Naive B cell (primary cell): ENCODE data around the gene MRPL46. TPM values are rescaled to one million over a fixed set of nuclear protein-coding genes. Genes with fewer than 3 reads are reported as not detected.
"Not testable (repeated sequence)": the region's sequence is repeated elsewhere in the genome, so short reads cannot be mapped to it uniquely, and the experiment has no call there.

Experiments used
- ATAC-seq, 2 donors: fragments of 150-1000 bp; cut with Tn5 transposase; 2 replicates each; pipeline ENCODE4 v1.10.0; 2021; ENCODE audit warnings: low read depth in 2 of 2, mild to moderate bottlenecking in 2 of 2, moderate library complexity in 2 of 2
- DNase-seq: peaks from one replicate; pipeline ENCODE4 v3.0.0; 2022
- H3K27ac Mint-ChIP-seq, 6 donors: one replicate each; pipeline ENCODE4 v1.8.0; 2020 to 2022; ENCODE audit warnings: mild to moderate bottlenecking in 6 of 6, mixed read lengths in 6 of 6, moderate library complexity in 5 of 6, inconsistent platforms in 2 of 6
- H3K27me3 Mint-ChIP-seq, 3 donors: one replicate each; pipeline ENCODE4 v1.8.0; 2021 to 2022; ENCODE audit warnings: mixed read lengths in 3 of 3, mild to moderate bottlenecking in 1 of 3
- H3K36me3 Mint-ChIP-seq, 2 donors: one replicate each; pipeline ENCODE4 v1.8.0; 2020 to 2022; ENCODE audit warnings: mixed read lengths in 2 of 2, inconsistent platforms in 1 of 2, mild to moderate bottlenecking in 1 of 2
- H3K4me1 Mint-ChIP-seq, 3 donors: one replicate each; pipeline ENCODE4 v1.8.0; 2020 to 2022; ENCODE audit warnings: mixed read lengths in 3 of 3, inconsistent platforms in 1 of 3, mild to moderate bottlenecking in 1 of 3, moderate library complexity in 1 of 3
- H3K4me3 Mint-ChIP-seq, 8 donors: one replicate each; pipeline ENCODE4 v1.8.0; 2020 to 2022; ENCODE audit warnings: mild to moderate bottlenecking in 8 of 8, mixed read lengths in 8 of 8, moderate library complexity in 8 of 8, inconsistent platforms in 2 of 8
- H3K9me3 Mint-ChIP-seq, 7 donors: one replicate each; pipeline ENCODE4 v1.8.0; 2020 to 2022; ENCODE audit warnings: mixed read lengths in 7 of 7, mild to moderate bottlenecking in 5 of 7, inconsistent platforms in 2 of 7, moderate library complexity in 1 of 7
- polyA plus RNA-seq, 6 donors: library from polyadenylated mRNA; unstranded; fragments of 300-500 nt; fragmentation: Illumina TruSeq; gene quantifications; one replicate each; pipeline ENCODE4 v1.2.3, GENCODE V29; 2021; ENCODE audit warnings: low read depth in 6 of 6

Gene MRPL46
- polyA plus RNA-seq, 6 donors from 2014 or later = 32.0 to 68.3 (median 53.2) TPM

DNA sequence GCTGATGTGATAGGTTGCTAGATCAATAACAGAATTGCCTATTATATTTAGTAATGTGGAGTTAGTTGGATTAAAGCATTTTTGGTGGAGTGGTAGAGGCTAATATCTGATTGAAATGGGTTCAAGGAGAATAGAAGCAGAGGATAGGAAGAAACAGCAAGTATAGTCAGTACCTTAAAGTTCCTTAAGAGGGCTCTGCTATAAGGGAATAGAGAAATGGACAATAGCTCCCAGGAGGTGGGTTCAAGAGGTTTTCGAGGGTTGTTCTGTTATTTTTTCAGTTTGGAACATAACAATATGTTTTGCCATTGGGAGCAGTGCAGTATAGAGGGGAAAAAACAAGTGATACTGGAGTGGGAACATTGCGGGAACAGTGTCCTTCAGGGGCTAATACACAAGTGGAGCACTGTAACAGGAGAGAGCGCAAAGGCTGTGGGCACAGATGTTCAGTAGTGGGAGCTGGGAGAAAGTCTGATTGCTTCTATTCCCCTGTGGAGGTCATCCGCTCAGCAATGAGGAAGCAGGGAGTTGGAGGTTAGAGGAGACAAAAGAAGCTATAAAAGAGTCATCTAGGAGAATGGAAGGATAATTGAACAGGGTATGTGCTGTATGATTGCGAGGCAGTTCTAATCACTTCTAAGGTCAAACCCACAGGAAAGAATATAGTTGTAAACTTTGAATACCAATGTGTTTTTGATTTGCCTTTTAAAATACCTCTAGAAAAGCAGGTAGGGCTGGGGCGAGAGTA is 3.6 kb upstream of the MRPL46 start:
- ATAC-seq = no peak
- Mint-ChIP-seq H3K4me1 (peaks cover 10 to 31% (median 18%) of the 10 kb centered on the region in 3 donors), H3K4me3 (no peak overlapping the region), H3K27me3 (no peaks in the 10 kb centered on the region), H3K27ac (no peak overlapping the region), H3K9me3 (no peaks in the 10 kb centered on the region), H3K36me3 (peaks cover 0 to 8% of the 10 kb centered on the region in 2 donors)
- no peak for DNase-seq

- Mint-ChIP-seq H3K27me3 (no peaks in the 10 kb centered on the region), H3K4me1 (peaks cover 10 to 33% (median 18%) of the 10 kb centered on the region in 3 donors), H3K27ac (no peak overlapping the region), H3K36me3 (peaks cover under 1 to 14% of the 10 kb centered on the region in 2 donors), H3K4me3 (peak overlapping the region in 3 of 8 donors; percentile 97 to 98 (median 98)), H3K9me3 (no peaks in the 10 kb centered on the region)
- no peak for ATAC-seq
- DNase-seq = no peak
These were observed 2.1 kb upstream of the MRPL46 start for GRCh38 chr15:88469321-88469720.

- Mint-ChIP-seq H3K4me3 (peak overlapping the region in 5 of 8 donors; percentile 90 to 98 (median 97)), H3K36me3 (peaks cover 7 to 18% of the 10 kb centered on the region in 2 donors), H3K4me1 (peaks cover 10 to 33% (median 21%) of the 10 kb centered on the region in 3 donors)
- H3K27ac Mint-ChIP-seq, H3K9me3 Mint-ChIP-seq, H3K27me3 Mint-ChIP-seq, DNase-seq, ATAC-seq: not testable (repeated sequence)
These were observed 1.5 kb upstream of the MRPL46 start for GRCh38 chr15:88468721-88469120.

- peaks cover 14 to 22% of the 10 kb centered on the region in 2 donors for H3K36me3 Mint-ChIP-seq
- no peak for ATAC-seq
- DNase-seq = no peak
- H3K27ac Mint-ChIP-seq = peak overlapping the region; percentile 63 to 99 (median 98)
- peak overlapping the region in 7 of 8 donors; percentile 90 to 98 (median 97) for H3K4me3 Mint-ChIP-seq
- H3K4me1 Mint-ChIP-seq = peaks cover 10 to 39% (median 21%) of the 10 kb centered on the region in 3 donors
- no peaks in the 10 kb centered on the region for H3K9me3 Mint-ChIP-seq
- no peaks in the 10 kb centered on the region for H3K27me3 Mint-ChIP-seq
These were observed 844 bp upstream of the MRPL46 start for GRCh38 chr15:88467935-88468528.

DNA sequence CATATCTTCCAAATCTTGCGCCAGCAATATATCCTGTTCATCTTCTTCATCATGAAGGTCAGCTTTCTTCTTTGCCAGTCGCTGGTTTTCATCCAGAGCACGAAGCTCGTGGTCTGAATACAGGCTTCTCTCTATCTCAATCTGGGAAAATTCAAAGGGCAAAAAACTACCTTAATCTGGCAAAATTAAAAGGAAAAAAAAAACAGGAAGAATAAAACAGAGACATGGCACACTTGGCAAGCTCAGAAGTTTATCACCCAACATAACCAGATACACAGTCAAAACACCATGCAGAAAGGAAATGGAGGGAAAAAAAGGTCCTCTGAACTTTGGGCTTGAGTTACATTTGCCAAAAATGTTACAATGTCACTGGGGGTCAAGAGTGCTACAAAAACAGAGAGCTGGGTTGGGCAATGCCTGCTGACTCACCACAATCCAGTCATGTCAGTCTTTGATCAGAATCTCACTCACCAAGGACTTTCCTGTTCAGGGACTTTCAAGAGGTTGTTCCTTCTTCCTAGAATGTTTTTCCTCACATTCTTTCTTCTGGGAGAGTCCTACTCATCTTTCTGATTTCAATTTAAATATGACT is 1.5 kb downstream of the MRPL46 start:
- Mint-ChIP-seq H3K27me3 (no peaks in the 10 kb centered on the region), H3K27ac (peak overlapping the region in 1 of 6 donors; percentile 96), H3K9me3 (no peaks in the 10 kb centered on the region), H3K4me3 (peak overlapping the region in 6 of 8 donors; percentile 40 to 98 (median 96)), H3K4me1 (peaks cover 10 to 40% (median 21%) of the 10 kb centered on the region in 3 donors), H3K36me3 (peaks cover 15 to 17% of the 10 kb centered on the region in 2 donors)
- no peak for DNase-seq
- ATAC-seq = no peak

DNA sequence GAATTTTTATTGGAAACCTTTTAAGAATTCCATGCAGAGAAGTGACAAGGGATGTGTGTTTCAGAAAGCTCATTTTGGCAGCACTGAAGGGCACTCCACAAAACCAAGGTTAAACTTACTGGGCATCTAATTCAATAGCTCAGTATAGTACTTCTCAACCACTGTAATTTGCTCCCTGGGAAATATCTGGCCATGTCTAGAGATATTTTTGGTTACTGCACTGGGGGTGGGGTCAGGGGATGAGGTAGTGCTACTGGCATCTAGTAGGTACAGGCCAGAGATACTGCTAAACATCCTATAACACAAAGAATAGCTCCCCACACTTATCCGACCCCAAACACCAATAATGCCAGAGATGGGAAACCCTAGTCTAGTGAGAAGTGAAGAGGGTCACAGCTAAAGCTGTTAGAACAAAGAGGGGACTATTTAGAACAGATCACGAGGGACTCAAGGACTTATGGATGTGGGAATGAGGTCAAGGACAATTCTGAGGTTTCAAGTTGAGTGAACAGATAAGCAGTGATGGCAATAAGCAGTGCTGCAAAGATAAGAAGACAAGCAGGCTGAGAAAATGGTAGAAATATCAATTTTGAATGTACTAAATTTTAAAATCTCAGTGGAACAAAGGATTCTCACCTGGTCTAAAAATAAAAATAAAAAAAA is 3.2 kb downstream of the MRPL46 start:
- H3K4me3 Mint-ChIP-seq = peak overlapping the region in 3 of 8 donors; percentile 2 to 76 (median 45)
- H3K36me3 Mint-ChIP-seq = peaks cover 15 to 17% of the 10 kb centered on the region in 2 donors

DNA sequence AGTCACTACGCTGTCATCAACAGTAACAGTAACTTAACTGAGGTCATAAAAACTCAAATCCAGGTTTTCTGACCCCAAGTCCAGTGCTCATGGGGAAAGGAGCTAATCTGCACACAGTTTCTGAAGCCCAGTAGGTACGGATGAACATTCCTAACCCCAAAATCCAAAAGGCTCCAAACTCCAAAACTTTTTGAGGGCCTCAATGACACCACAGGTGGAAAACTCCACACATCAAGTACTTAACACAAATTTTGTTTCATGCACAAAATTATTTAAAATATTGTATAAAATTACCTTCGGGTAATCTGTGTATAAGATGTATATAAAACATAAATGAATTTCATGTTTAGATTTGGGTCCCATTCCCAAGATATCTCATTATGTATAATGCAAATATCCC is 10.5 kb downstream of the MRPL46 start:
- H3K27me3 Mint-ChIP-seq = no peaks in the 10 kb centered on the region
- H3K27ac Mint-ChIP-seq = no peak overlapping the region
- peaks cover 0 to 6% of the 10 kb centered on the region in 2 donors for H3K36me3 Mint-ChIP-seq
- H3K9me3 Mint-ChIP-seq = no peaks in the 10 kb centered on the region
- DNase-seq (no peak), ATAC-seq (no peak)
- no peak overlapping the region for H3K4me3 Mint-ChIP-seq
- peaks cover 0 to 5% (median 0%) of the 10 kb centered on the region in 3 donors for H3K4me1 Mint-ChIP-seq

More for the DNA sequence above, 3.2 kb downstream of the MRPL46 start:
- Mint-ChIP-seq H3K4me1 (peaks cover 10 to 40% (median 21%) of the 10 kb centered on the region in 3 donors), H3K27ac (no peak overlapping the region), H3K9me3 (no peaks in the 10 kb centered on the region), H3K27me3 (no peaks in the 10 kb centered on the region)
- ATAC-seq (no peak), DNase-seq (no peak)

GRCh38 chr15:88454867-88455810 is 12.0 kb downstream of the MRPL46 start:
- Mint-ChIP-seq H3K4me3 (no peak overlapping the region), H3K27me3 (peaks cover 1 to 3% (median 2%) of the 10 kb centered on the region in 3 donors), H3K4me1 (peaks cover under 1 to 6% (median under 1%) of the 10 kb centered on the region in 3 donors), H3K9me3 (no peaks in the 10 kb centered on the region), H3K36me3 (peaks cover 0 to 6% of the 10 kb centered on the region in 2 donors), H3K27ac (peak overlapping the region in 1 of 6 donors; percentile 47)
- peak; percentile 65 to 75 for ATAC-seq
- peak; percentile 15 for DNase-seq

DNA sequence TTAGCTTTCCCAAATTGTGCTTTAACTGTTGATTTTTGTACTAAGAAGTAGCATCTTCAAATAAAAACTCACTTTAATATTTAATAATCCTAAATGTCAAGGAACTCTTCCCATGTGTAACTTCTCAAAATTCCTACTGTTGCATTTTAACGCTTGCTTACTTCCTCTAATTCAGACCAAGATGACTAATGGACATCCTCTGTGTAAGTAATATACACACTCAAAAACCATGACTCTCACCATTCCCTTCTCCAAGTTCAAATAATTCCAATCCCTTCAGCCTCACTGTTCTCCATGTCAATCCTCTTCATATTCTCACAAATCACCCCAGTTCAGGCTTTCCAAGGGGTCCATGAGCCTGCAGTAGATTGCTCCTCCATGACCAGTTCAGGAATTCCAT is 13.0 kb downstream of the MRPL46 start:
- Mint-ChIP-seq H3K36me3 (peaks cover 0 to 6% of the 10 kb centered on the region in 2 donors), H3K27ac (peak overlapping the region in 1 of 6 donors; percentile 30), H3K27me3 (peaks cover 6 to 8% (median 7%) of the 10 kb centered on the region in 3 donors), H3K4me1 (peaks cover 5 to 11% (median 5%) of the 10 kb centered on the region in 3 donors), H3K4me3 (no peak overlapping the region), H3K9me3 (no peaks in the 10 kb centered on the region)
- no peak for ATAC-seq
- no peak for DNase-seq

GRCh38 chr15:88453651-88454050 is 13.5 kb downstream of the MRPL46 start:
- Mint-ChIP-seq H3K4me1 (peaks cover 5 to 11% (median 5%) of the 10 kb centered on the region in 3 donors), H3K36me3 (peaks cover 0 to 6% of the 10 kb centered on the region in 2 donors), H3K9me3 (no peaks in the 10 kb centered on the region), H3K27me3 (peaks cover 6 to 8% (median 7%) of the 10 kb centered on the region in 3 donors), H3K4me3 (no peak overlapping the region), H3K27ac (no peak overlapping the region)
- DNase-seq = no peak
- ATAC-seq = no peak

GRCh38 chr15:88450125-88450798 is 16.9 kb downstream of the MRPL46 start:
- Mint-ChIP-seq H3K4me1 (peaks cover 5 to 11% (median 5%) of the 10 kb centered on the region in 3 donors), H3K36me3 (no peaks in the 10 kb centered on the region), H3K27me3 (peaks cover 8 to 23% (median 21%) of the 10 kb centered on the region in 3 donors), H3K4me3 (peak overlapping the region in 1 of 8 donors; percentile 38), H3K27ac (no peak overlapping the region), H3K9me3 (peaks cover 0 to 4% (median 3%) of the 10 kb centered on the region in 7 donors)
- ATAC-seq (peak in 1 of 2 donors; percentile 44), DNase-seq (peak; percentile 39)

- no peak overlapping the region for H3K4me3 Mint-ChIP-seq
- ATAC-seq = no peak
- no peak overlapping the region for H3K27ac Mint-ChIP-seq
- peaks cover 0 to 1% of the 10 kb centered on the region in 2 donors for H3K36me3 Mint-ChIP-seq
- H3K27me3 Mint-ChIP-seq = peaks cover 10 to 25% (median 21%) of the 10 kb centered on the region in 3 donors
- no peak for DNase-seq
- H3K9me3 Mint-ChIP-seq = peaks cover 2 to 11% (median 5%) of the 10 kb centered on the region in 7 donors
- peaks cover 5 to 9% (median 5%) of the 10 kb centered on the region in 3 donors for H3K4me1 Mint-ChIP-seq
These were observed 17.6 kb downstream of the MRPL46 start for GRCh38 chr15:88449581-88449980.
